ENCODE results near the gene IL1R2.

DNA sequence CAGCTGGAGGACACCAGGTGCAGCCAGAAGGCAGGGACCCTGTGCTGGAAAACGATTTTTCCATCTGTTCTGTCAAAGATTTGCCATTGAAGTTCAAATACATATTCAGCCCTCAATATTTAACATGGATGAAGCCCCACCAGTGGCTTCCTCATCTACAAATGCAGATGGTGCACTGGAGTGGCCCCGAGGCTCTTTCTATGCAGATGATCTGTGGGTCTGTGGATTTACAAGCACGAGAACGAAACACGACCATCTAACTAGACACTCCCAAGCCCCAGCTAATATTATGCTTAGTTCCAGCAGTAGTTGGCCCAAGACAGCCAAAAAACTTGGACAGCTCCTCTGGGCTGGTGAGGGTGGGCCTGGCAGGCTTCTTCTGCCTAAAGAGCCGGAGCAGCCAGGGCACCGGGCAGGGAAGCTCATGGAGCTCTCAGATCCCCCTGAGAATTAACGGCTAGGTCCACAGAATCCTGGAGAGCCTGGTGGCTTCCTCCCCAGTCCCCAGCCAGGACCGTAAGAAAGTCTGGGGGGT lies 9.2 kb upstream of the IL1R2 start:
- TF ChIP-seq, protein P1, sequence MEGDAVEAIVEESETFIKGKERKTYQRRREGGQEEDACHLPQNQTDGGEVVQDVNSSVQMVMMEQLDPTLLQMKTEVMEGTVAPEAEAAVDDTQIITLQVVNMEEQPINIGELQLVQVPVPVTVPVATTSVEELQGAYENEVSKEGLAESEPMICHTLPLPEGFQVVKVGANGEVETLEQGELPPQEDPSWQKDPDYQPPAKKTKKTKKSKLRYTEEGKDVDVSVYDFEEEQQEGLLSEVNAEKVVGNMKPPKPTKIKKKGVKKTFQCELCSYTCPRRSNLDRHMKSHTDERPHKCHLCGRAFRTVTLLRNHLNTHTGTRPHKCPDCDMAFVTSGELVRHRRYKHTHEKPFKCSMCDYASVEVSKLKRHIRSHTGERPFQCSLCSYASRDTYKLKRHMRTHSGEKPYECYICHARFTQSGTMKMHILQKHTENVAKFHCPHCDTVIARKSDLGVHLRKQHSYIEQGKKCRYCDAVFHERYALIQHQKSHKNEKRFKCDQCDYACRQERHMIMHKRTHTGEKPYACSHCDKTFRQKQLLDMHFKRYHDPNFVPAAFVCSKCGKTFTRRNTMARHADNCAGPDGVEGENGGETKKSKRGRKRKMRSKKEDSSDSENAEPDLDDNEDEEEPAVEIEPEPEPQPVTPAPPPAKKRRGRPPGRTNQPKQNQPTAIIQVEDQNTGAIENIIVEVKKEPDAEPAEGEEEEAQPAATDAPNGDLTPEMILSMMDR (IDR thresholded peaks at IDR 0.05) = no peak
- no peak for TF ChIP-seq POLR2A (IDR thresholded peaks at IDR 0.05)
